ENCODE measurements around the gene CHD2. TPM values are rescaled to one million over a fixed set of nuclear protein-coding genes. Genes with fewer than 3 reads are reported as not detected.

CHD2 gene
- total RNA-seq, 1 experiment from 2014 or later, result 63.3 TPM

- H3K4me3 Mint-ChIP-seq, result no peak overlapping the region
- Histone ChIP-seq H2BK5ac (ENCODE audit: insufficient read length, low read length) (no peak overlapping the region), H3K23ac (ENCODE audit: insufficient read length, low read depth, low read length) (no peak overlapping the region), H3K18ac (ENCODE audit: insufficient read length, low read depth, low read length) (no peak overlapping the region), H4K8ac (replicated peaks; ENCODE audit: insufficient read length, low read depth, low read length) (no peak overlapping the region), H3K14ac (ENCODE audit: insufficient read depth, low read length) (no peak overlapping the region), H3K4me2 (ENCODE audit: insufficient read depth, insufficient read length, low read length) (no peak overlapping the region), H3K4me1 (ENCODE audit: insufficient read depth, low read length) (no peaks in the 10 kb centered on the region), H3K56ac (ENCODE audit: insufficient read length, low read depth, low read length) (no peak overlapping the region), H4K20me1 (ENCODE audit: control insufficient read depth, insufficient read depth, insufficient read length) (no peaks in the 10 kb centered on the region), H3K9ac (ENCODE audit: extremely low read depth, insufficient read length, low read length) (no peak overlapping the region), H3T11ph (ENCODE audit: low read length) (no peak overlapping the region), H3K4ac (ENCODE audit: low read depth, low read length) (no peak overlapping the region), H3K79me2 (ENCODE audit: insufficient read depth, low read length) (no peaks in the 10 kb centered on the region), H3K23me2 (ENCODE audit: insufficient read length, low read depth, low read length, poor library complexity, severe bottlenecking) (no peaks in the 10 kb centered on the region), H2BK15ac (ENCODE audit: low read depth, low read length) (no peak overlapping the region), H3K27me3 (ENCODE audit: insufficient read depth, low read length) (no peaks in the 10 kb centered on the region; the same call in 1 of the 2 replicates), H2AFZ (ENCODE audit: low read length) (no peak overlapping the region), H3K27ac (ENCODE audit: insufficient read length, low read depth, low read length) (no peak overlapping the region), H2BK12ac (ENCODE audit: insufficient read length, low read depth, low read length) (no peak overlapping the region), H2AK5ac (ENCODE audit: insufficient read length, low read length) (no peak overlapping the region), H4K5ac (ENCODE audit: insufficient read length, low read depth, low read length) (no peak overlapping the region), H2BK20ac (ENCODE audit: low read depth, low read length, poor library complexity, severe bottlenecking) (no peak overlapping the region), H4K91ac (ENCODE audit: insufficient read length, low read depth, low read length) (no peak overlapping the region), H2BK120ac (ENCODE audit: low read depth, low read length, poor library complexity, severe bottlenecking) (no peak overlapping the region), H3K79me1 (ENCODE audit: insufficient read depth, low read depth, low read length, poor library complexity, severe bottlenecking) (peaks cover 8% of the 10 kb centered on the region), H3K9me3 (ENCODE audit: control insufficient read depth, low read depth, low read length) (no peaks in the 10 kb centered on the region)
- no peaks in the 10 kb centered on the region for H3K9me3 Mint-ChIP-seq
- DNase-seq, result no peak
- H3K4me1 Mint-ChIP-seq, result no peaks in the 10 kb centered on the region
- no peaks in the 10 kb centered on the region for H3K27me3 Mint-ChIP-seq (ENCODE audit: low read depth)
- H3K36me3 Mint-ChIP-seq (ENCODE audit: insufficient read depth in 1 of 3, low read depth in 3 of 3), result peaks cover 54 to 91% (median 83%) of the 10 kb centered on the region in 3 experiments
- TF ChIP-seq CTCF (conservative IDR thresholded peaks at IDR 0.05), result no peak
- WGBS (ENCODE audit: extremely low coverage, insufficient read length, low lambda C conversion rate), result no CpG with 5 or more reads among the region's 8 CpGs
- peak overlapping the region; percentile 52 to 79 (median 71); a peak in 4 of 7 replicates for H3K27ac Mint-ChIP-seq
Measured at GRCh38 chr15:92932946-92933649, 33.0 kb downstream of the CHD2 start.

Measured in H9 (cell line).